Right lobe of liver (tissue), 6 donors: ENCODE measurements around the gene NUMB. TPM values are rescaled to one million over a fixed set of nuclear protein-coding genes. Genes with fewer than 3 reads are reported as not detected.

Experiments used
- ATAC-seq, 4 donors: fragments of 200-7000 bp; cut with Tn5 transposase; one replicate each; pipeline ENCODE4 v1.9.1; 2020; ENCODE audit warnings: mild to moderate bottlenecking in 4 of 4, moderate library complexity in 4 of 4
- DNase-seq, 3 donors: peaks; one replicate each; pipeline ENCODE4 v3.0.0-alpha.2; 2020
- H3K27ac ChIP-seq, 3 donors: fragments of 200-600 bp; one replicate each; pipeline ENCODE4 v1.8.0; 2022
- H3K27me3 ChIP-seq, 2 donors: fragments of 200-600 bp; one replicate each; pipeline ENCODE4 v1.8.0; 2022
- H3K36me3 ChIP-seq, 4 donors: fragments of 200-600 bp; sonication (generic) in 1 of 4; one replicate each; pipeline versions ENCODE4 v1.5.1 to v1.8.0; 2017 to 2022; ENCODE audit warnings: control low read depth in 1 of 4
- H3K4me1 ChIP-seq, 4 donors: fragments of 200-600 bp; sonication (generic) in 1 of 4; one replicate each; pipeline versions ENCODE4 v1.5.1 to v1.8.0; 2017 to 2022; ENCODE audit warnings: control low read depth in 1 of 4
- H3K4me3 ChIP-seq, 3 donors: fragments of 200-600 bp; one replicate each; pipeline ENCODE4 v1.8.0; 2022
- H3K9me3 ChIP-seq, 4 donors: fragments of 200-600 bp; sonication (generic) in 1 of 4; one replicate each; pipeline versions ENCODE4 v1.5.1 to v1.8.0; 2017 to 2022; ENCODE audit warnings: control low read depth in 1 of 4
- POLR2A ChIP-seq: fragments of 450-650 bp; IDR thresholded peaks from one replicate; pipeline ENCODE4 v1.6.1; 2017; ENCODE audit warnings: antibody characterized with exemption, mild to moderate bottlenecking
- WGBS: methylation state at CpG from one replicate; pipeline ENCODE4 v1.1.6; 2018; ENCODE audit warnings: low coverage, low lambda C conversion rate; ENCODE audit not compliant: insufficient coverage; ENCODE audit errors: missing lambda C conversion rate; 5-methylcytosine and 5-hydroxymethylcytosine counted together
- intact Hi-C, 2 donors: fragments of 100-400 bp; cut with DNase I; formaldehyde crosslinking; loops; one replicate each; pipeline versions ENCODE4 v1.11.2 to v1.14.1; 2022
- total RNA-seq, 6 experiments: library from RNA; depleted of rRNA in 2 of 6; stranded (reverse); fragments of >200 nt in 2 of 6; fragmentation: NEBNext Ultra II Directional in 3 of 6; extraction: Animal tissue kit (Norgen Biotek cat#: 25700) in 3 of 6; gene quantifications; one replicate each; pipeline versions ENCODE4 v1.1.0 to v1.2.4, GENCODE V29; 2016 to 2023
- TF ChIP-seq, protein P1 (sequence below), 4 donors: fragments of 200-600 bp in 3 of 4; fragments of 450-650 bp in 1 of 4; IDR thresholded peaks; one replicate each; pipeline versions ENCODE4 v1.5.1 to v1.8.0; 2016 to 2022; ENCODE audit warnings: antibody characterized with exemption in 4 of 4, mild to moderate bottlenecking in 2 of 4
- donor health status: DM: no; HTN: yes; CAD: no.
- donor health status: DM: no; HTN: no; CAD: no.
- donor health status: DM: no; HTN: no; CAD: no.
- donor health status: DM: no; HTN: yes; CAD: no.
- donor health status: DM: no; HTN: yes; CAD: no.

The NUMB gene
- total RNA-seq, 6 experiments from 2014 or later = 28.3 to 48.4 (median 43.7) TPM

- H3K9me3 ChIP-seq = no peaks in the 10 kb centered on the region
- no peaks in the 10 kb centered on the region for H3K36me3 ChIP-seq
- no peak for TF ChIP-seq POLR2A
- TF ChIP-seq, protein P1, sequence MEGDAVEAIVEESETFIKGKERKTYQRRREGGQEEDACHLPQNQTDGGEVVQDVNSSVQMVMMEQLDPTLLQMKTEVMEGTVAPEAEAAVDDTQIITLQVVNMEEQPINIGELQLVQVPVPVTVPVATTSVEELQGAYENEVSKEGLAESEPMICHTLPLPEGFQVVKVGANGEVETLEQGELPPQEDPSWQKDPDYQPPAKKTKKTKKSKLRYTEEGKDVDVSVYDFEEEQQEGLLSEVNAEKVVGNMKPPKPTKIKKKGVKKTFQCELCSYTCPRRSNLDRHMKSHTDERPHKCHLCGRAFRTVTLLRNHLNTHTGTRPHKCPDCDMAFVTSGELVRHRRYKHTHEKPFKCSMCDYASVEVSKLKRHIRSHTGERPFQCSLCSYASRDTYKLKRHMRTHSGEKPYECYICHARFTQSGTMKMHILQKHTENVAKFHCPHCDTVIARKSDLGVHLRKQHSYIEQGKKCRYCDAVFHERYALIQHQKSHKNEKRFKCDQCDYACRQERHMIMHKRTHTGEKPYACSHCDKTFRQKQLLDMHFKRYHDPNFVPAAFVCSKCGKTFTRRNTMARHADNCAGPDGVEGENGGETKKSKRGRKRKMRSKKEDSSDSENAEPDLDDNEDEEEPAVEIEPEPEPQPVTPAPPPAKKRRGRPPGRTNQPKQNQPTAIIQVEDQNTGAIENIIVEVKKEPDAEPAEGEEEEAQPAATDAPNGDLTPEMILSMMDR (IDR thresholded peaks at IDR 0.05) = no peak
- DNase-seq (no peak), ATAC-seq (no peak)
- WGBS = 89% methylated on average over 2 of the region's 2 CpGs
- H3K4me1 ChIP-seq = no peaks in the 10 kb centered on the region
- no peaks in the 10 kb centered on the region for H3K27me3 ChIP-seq
- no peak overlapping the region for H3K27ac ChIP-seq
- intact Hi-C loops = no loop called here
- no peak overlapping the region for H3K4me3 ChIP-seq
These were observed 125.3 kb downstream of the NUMB start for GRCh38 chr14:73333031-73333430.

- Histone ChIP-seq H3K4me1 (peaks cover 0 to 11% (median 3%) of the 10 kb centered on the region in 4 donors), H3K27me3 (no peaks in the 10 kb centered on the region), H3K27ac (no peak overlapping the region), H3K36me3 (peaks cover 0 to 3% (median 0%) of the 10 kb centered on the region in 4 donors), H3K4me3 (no peak overlapping the region), H3K9me3 (no peaks in the 10 kb centered on the region)
- no peak for TF ChIP-seq POLR2A
- TF ChIP-seq, protein P1 (IDR thresholded peaks at IDR 0.05) = no peak
- DNase-seq = no peak
- intact Hi-C loops = no loop called here
- 89% methylated on average over 1 of the region's 1 CpG for WGBS
- no peak for ATAC-seq
These were observed 132.6 kb downstream of the NUMB start for GRCh38 chr14:73325630-73326299.

- no peak overlapping the region for H3K27ac ChIP-seq
- DNase-seq = no peak
- 91% methylated on average over 1 of the region's 1 CpG for WGBS
- H3K36me3 ChIP-seq = peaks cover 0 to 3% (median 0%) of the 10 kb centered on the region in 4 donors
- intact Hi-C loops = no loop called here
- peaks cover 0 to 11% (median 3%) of the 10 kb centered on the region in 4 donors for H3K4me1 ChIP-seq
- ATAC-seq = no peak
- TF ChIP-seq POLR2A = no peak
- TF ChIP-seq, protein P1 (IDR thresholded peaks at IDR 0.05) = no peak
- no peaks in the 10 kb centered on the region for H3K27me3 ChIP-seq
- H3K9me3 ChIP-seq = no peaks in the 10 kb centered on the region
- no peak overlapping the region for H3K4me3 ChIP-seq
These were observed 133.3 kb downstream of the NUMB start for GRCh38 chr14:73325063-73325462.

GRCh38 chr14:73324533-73324932 is 133.8 kb downstream of the NUMB start:
- DNase-seq = no peak
- no peaks in the 10 kb centered on the region for H3K9me3 ChIP-seq
- intact Hi-C loops = no loop called here
- no peak for ATAC-seq
- H3K27ac ChIP-seq = no peak overlapping the region
- H3K4me1 ChIP-seq = peaks cover 0 to 11% (median 3%) of the 10 kb centered on the region in 4 donors
- peaks cover 0 to 3% (median 0%) of the 10 kb centered on the region in 4 donors for H3K36me3 ChIP-seq
- no peak for TF ChIP-seq POLR2A
- TF ChIP-seq, protein P1 (IDR thresholded peaks at IDR 0.05) = no peak
- WGBS = 88% methylated on average over 1 of the region's 1 CpG
- H3K27me3 ChIP-seq = no peaks in the 10 kb centered on the region
- no peak overlapping the region for H3K4me3 ChIP-seq
